OCI-LY7 (cell line): ENCODE measurements around the gene MYO18B. TPM values are rescaled to one million over a fixed set of nuclear protein-coding genes. Genes with fewer than 3 reads are reported as not detected.

ENCODE experiments used
- BruUV-seq: library from RNA; stranded (reverse); fragments of 400-500 nt; replicated peaks from 2 replicates; lab custom pipeline; 2021; lab: Mats Ljungman, UMichigan
- CTCF ChIA-PET: fragments of 300-600 bp; sonication (Branson Sonifier 250); formaldehyde crosslinking; loops from one replicate; lab custom pipeline; 2022; ENCODE audit warnings: antibody characterized with exemption; ENCODE audit not compliant: unreplicated experiment; lab: Charles Lee
- POLR2A ChIA-PET: fragments of 300-600 bp; sonication (Branson Sonifier 250); formaldehyde crosslinking; loops from one replicate; lab custom pipeline; 2022; ENCODE audit warnings: antibody characterized with exemption; lab: Charles Lee
- DNase-seq: peaks from one replicate; pipeline ENCODE4 v3.0.0-alpha.2; 2015; ENCODE audit warnings: low spot score
- H2AFZ ChIP-seq: fragments of 200-600 bp; sonication (generic), shearing (Covaris generic); 2 replicates; pipeline ENCODE4 v1.6.1; 2014; ENCODE audit warnings: mild to moderate bottlenecking, antibody characterized with exemption, low read length, moderate library complexity
- H3K27ac ChIP-seq: fragments of 200-600 bp; sonication (generic); 2 replicates; pipeline ENCODE4 v1.5.1; 2014; ENCODE audit warnings: mixed run types, low read depth, mild to moderate bottlenecking, moderate library complexity, low read length, inconsistent platforms; ENCODE audit not compliant: poor library complexity, severe bottlenecking
- H3K36me3 ChIP-seq: fragments of 200-600 bp; sonication (generic); 2 replicates; pipeline ENCODE4 v1.6.1; 2014; ENCODE audit warnings: mild to moderate bottlenecking, antibody characterized with exemption, low read length, moderate library complexity, mixed read lengths; ENCODE audit not compliant: insufficient read depth
- H3K4me1 ChIP-seq: fragments of 200-600 bp; sonication (generic); 2 replicates; pipeline ENCODE4 v1.5.1; 2014; ENCODE audit warnings: mild to moderate bottlenecking, low read length; ENCODE audit not compliant: insufficient read depth, poor library complexity, severe bottlenecking
- H3K4me2 ChIP-seq: fragments of 200-600 bp; sonication (generic); 2 replicates; pipeline ENCODE4 v1.6.1; 2014; ENCODE audit warnings: mild to moderate bottlenecking, low read length
- H3K4me3 ChIP-seq: fragments of 200-600 bp; sonication (generic); 2 replicates; pipeline ENCODE4 v1.5.1; 2014; ENCODE audit warnings: mild to moderate bottlenecking, low read depth, low read length; ENCODE audit not compliant: poor library complexity, severe bottlenecking
- H3K79me2 ChIP-seq: fragments of 200-600 bp; sonication (generic); 2 replicates; pipeline ENCODE4 v1.6.1; 2016; ENCODE audit warnings: low read depth, mild to moderate bottlenecking, low read length, moderate library complexity, mixed read lengths; ENCODE audit not compliant: insufficient read depth
- H3K9me2 ChIP-seq: fragments of 200-600 bp; sonication (generic); 2 replicates; pipeline ENCODE4 v1.6.1; 2016; ENCODE audit warnings: mild to moderate bottlenecking, low read length, mixed read lengths; ENCODE audit not compliant: insufficient read depth
- H3K9me3 ChIP-seq: fragments of 200-600 bp; sonication (generic); 2 replicates; pipeline ENCODE4 v1.6.1; 2014; ENCODE audit warnings: mild to moderate bottlenecking, mixed run types, low read length, mixed read lengths
- H4K20me1 ChIP-seq: fragments of 200-600 bp; sonication (generic); 2 replicates; pipeline ENCODE4 v1.6.1; 2014; ENCODE audit warnings: mild to moderate bottlenecking, antibody characterized with exemption, low read length, moderate library complexity, mixed read lengths; ENCODE audit not compliant: insufficient read depth
- EZH2phosphoT487 ChIP-seq: fragments of 200-600 bp; sonication (generic); IDR thresholded peaks from 2 replicates; pipeline ENCODE4 v1.6.1; 2018; ENCODE audit warnings: low read depth, borderline replicate concordance, mild to moderate bottlenecking, mixed run types, antibody characterized with exemption, low read length, moderate library complexity, mixed read lengths
- intact Hi-C: fragments of 100-400 bp; cut with micrococcal nuclease; formaldehyde crosslinking; loops from one replicate; pipeline ENCODE4 v1.10.0; 2022; ENCODE audit not compliant: unreplicated experiment
- total RNA-seq, 2 experiments: library from RNA; depleted of rRNA in 1 of 2; stranded (reverse); fragments of >200 nt in 1 of 2; shearing (Covaris generic) in 1 of 2; gene quantifications; 2 replicates each; pipeline ENCODE4 v1.2.3, GENCODE V29; 2014 to 2022
- TF ChIP-seq, protein P1 (sequence below): fragments of 200-600 bp; sonication (generic); conservative IDR thresholded peaks from 2 replicates; pipeline ENCODE4 v1.5.1; 2014; ENCODE audit warnings: mild to moderate bottlenecking, antibody characterized with exemption, low read length, moderate library complexity, mixed read lengths

MYO18B gene
- total RNA-seq, 2 experiments from 2014 or later: not detected

DNA sequence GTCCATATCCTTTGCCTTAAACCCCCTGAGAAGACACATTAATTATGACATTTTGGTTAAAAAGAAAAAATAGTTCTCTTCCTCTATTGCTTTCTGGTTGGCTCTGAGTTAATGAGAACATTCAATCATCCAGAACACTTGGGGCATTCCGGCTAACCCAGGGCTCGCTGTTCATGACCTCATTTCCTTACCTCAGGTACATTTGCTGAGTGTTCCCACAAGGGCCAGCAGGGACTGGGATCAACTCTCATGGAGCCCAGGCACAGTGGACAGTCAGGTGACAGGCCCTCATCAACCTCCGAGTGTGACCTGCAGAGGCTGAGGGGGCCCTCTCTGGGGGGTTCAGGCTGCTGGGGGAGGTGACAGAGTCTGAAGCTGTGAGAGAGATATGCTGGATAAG lies 98.9 kb downstream of the MYO18B start:
- Histone ChIP-seq H3K4me2 (no peak overlapping the region), H3K27ac (no peak overlapping the region), H3K79me2 (no peaks in the 10 kb centered on the region), H2AFZ (no peak overlapping the region), H3K9me3 (no peaks in the 10 kb centered on the region), H4K20me1 (no peaks in the 10 kb centered on the region), H3K36me3 (no peaks in the 10 kb centered on the region), H3K9me2 (no peaks in the 10 kb centered on the region), H3K4me3 (no peak overlapping the region), H3K4me1 (no peaks in the 10 kb centered on the region)
- no peak for TF ChIP-seq EZH2phosphoT487
- TF ChIP-seq, protein P1, sequence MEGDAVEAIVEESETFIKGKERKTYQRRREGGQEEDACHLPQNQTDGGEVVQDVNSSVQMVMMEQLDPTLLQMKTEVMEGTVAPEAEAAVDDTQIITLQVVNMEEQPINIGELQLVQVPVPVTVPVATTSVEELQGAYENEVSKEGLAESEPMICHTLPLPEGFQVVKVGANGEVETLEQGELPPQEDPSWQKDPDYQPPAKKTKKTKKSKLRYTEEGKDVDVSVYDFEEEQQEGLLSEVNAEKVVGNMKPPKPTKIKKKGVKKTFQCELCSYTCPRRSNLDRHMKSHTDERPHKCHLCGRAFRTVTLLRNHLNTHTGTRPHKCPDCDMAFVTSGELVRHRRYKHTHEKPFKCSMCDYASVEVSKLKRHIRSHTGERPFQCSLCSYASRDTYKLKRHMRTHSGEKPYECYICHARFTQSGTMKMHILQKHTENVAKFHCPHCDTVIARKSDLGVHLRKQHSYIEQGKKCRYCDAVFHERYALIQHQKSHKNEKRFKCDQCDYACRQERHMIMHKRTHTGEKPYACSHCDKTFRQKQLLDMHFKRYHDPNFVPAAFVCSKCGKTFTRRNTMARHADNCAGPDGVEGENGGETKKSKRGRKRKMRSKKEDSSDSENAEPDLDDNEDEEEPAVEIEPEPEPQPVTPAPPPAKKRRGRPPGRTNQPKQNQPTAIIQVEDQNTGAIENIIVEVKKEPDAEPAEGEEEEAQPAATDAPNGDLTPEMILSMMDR: no peak
- intact Hi-C loops: no loop called here
- BruUV-seq: no TSS peak
- ChIA-PET POLR2A (no interaction called here), CTCF (no interaction called here)
- no peak for DNase-seq

DNA sequence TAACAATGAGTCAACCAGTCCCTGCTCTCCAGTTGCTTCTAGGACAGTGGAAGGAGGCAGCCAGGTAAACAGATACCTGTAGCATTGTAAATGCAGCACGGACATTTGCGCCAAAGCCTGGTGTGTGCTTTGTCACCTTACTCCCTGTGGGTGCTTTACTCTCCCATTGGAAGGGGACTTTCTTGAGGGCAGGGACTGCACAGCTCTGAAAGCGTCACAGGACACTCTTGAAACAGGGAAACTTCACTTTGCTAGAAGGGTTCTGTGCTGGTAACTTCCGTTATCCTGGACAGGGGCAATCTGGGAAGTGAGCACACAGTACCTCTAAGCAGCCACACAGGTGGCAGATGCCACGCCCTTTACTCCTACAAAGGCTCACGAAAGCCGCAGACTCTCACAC lies 99.8 kb downstream of the MYO18B start:
- H3K9me3 ChIP-seq: no peaks in the 10 kb centered on the region
- no peak for DNase-seq
- intact Hi-C loops: no loop called here
- no TSS peak for BruUV-seq
- H3K4me1 ChIP-seq: no peaks in the 10 kb centered on the region
- CTCF ChIA-PET: no interaction called here
- no peak overlapping the region for H3K27ac ChIP-seq
- no peak overlapping the region for H2AFZ ChIP-seq
- H3K4me3 ChIP-seq: no peak overlapping the region
- H3K4me2 ChIP-seq: no peak overlapping the region
- no peaks in the 10 kb centered on the region for H3K9me2 ChIP-seq
- no peaks in the 10 kb centered on the region for H4K20me1 ChIP-seq
- TF ChIP-seq EZH2phosphoT487: no peak
- TF ChIP-seq, protein P1: no peak
- H3K36me3 ChIP-seq: no peaks in the 10 kb centered on the region
- no peaks in the 10 kb centered on the region for H3K79me2 ChIP-seq
- POLR2A ChIA-PET: interaction anchor here (0.5 kb wide), 1 partner anchor 358 kb away, joined by 8 read pairs; no protein-coding TSS in a partner anchor

DNA sequence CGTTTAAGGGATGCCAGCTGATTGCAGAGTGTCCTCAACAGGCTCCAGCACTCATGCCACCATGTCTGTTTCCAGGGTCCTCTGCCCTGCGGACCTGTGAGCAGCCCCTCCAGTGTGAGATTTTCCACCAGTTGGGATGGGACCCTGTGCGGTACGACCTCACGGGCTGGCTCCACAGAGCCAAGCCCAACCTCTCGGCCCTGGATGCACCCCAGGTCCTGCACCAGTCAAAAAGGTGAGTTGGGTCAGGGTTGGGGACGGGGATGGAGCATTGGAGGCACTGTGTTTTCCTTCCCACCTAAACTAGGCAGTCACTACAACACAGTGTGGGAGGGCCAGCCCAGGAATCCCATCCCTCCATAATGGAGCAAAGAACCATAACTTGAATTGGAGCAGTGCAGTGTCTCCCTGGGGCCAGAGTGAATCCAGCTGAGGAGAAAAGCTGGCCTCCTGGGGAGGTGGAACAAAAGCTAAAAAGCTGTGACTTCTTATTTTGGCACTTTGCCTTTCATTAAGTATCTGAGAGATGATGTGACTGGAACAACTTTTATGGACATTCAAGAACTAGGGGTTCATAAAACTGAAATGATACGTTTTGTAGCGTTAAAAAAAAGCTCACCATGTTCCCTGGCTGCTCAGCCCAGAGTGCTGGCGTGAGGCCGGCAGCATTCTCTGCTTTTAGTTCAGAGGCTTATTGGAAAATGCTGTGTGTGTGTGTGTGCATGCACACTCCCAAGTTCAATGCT lies 101.8 kb downstream of the MYO18B start:
- no peak overlapping the region for H2AFZ ChIP-seq
- H3K4me1 ChIP-seq: no peaks in the 10 kb centered on the region
- no peaks in the 10 kb centered on the region for H4K20me1 ChIP-seq
- POLR2A ChIA-PET: no interaction called here
- H3K79me2 ChIP-seq: no peaks in the 10 kb centered on the region
- TF ChIP-seq, protein P1: no peak
- TF ChIP-seq EZH2phosphoT487: no peak
- CTCF ChIA-PET: no interaction called here
- no peaks in the 10 kb centered on the region for H3K9me2 ChIP-seq
- H3K4me3 ChIP-seq: no peak overlapping the region
- no peak overlapping the region for H3K27ac ChIP-seq
- no peaks in the 10 kb centered on the region for H3K9me3 ChIP-seq
- no TSS peak for BruUV-seq
- no peaks in the 10 kb centered on the region for H3K36me3 ChIP-seq
- intact Hi-C loops: no loop called here
- no peak overlapping the region for H3K4me2 ChIP-seq
- DNase-seq: no peak
